Gastrocnemius medialis (tissue), 4 donors: ENCODE measurements around the gene CAPN8.

ENCODE experiments used
- CTCF ChIP-seq, 5 experiments: fragments of 450-650 bp in 3 of 5; fragments of 200-600 bp in 2 of 5; sonication (generic) in 2 of 5; IDR thresholded peaks in 4 of 5; conservative IDR thresholded peaks in 1 of 5; 1 replicate in 4 of 5; 2 replicates in 1 of 5; pipeline ENCODE4 v1.5.1; 2016 to 2019; ENCODE audit warnings: antibody characterized with exemption in 5 of 5, mild to moderate bottlenecking in 3 of 5, moderate library complexity in 3 of 5
- POLR2A ChIP-seq, 2 donors: fragments of 450-650 bp; IDR thresholded peaks; one replicate each; pipeline ENCODE4 v1.6.1; 2017; ENCODE audit warnings: antibody characterized with exemption in 2 of 2, mild to moderate bottlenecking in 2 of 2, moderate library complexity in 2 of 2

- no peak for TF ChIP-seq CTCF (IDR thresholded peaks at IDR 0.05 in 4 of 5, conservative IDR thresholded peaks at IDR 0.05 in 1 of 5)
- no peak for TF ChIP-seq POLR2A (IDR thresholded peaks at IDR 0.05)
Measured at GRCh38 chr1:223706077-223706973, 40.8 kb upstream of the CAPN8 start.
